T-helper 1 cell (primary cell): ENCODE data around the gene ZNF81.
"Not testable (repeated sequence)": the region's sequence is repeated elsewhere in the genome, so short reads cannot be mapped to it uniquely, and the experiment has no call there.

Experiments used
- DNase-seq, 5 donors: peaks; one replicate each; pipeline ENCODE4 v3.0.0-alpha.2; 2012 to 2020
- total RNA-seq, 4 donors: gene quantifications; one replicate each; lab custom pipeline; 2026; lab: John Stamatoyannopoulos, UW

Gene ZNF81
- 12.9 to 20.9 (median 18.2) reads per million in 4 donors for total RNA-seq

- peak; percentile 81 to 92 (median 82) for DNase-seq
Observed at GRCh38 chrX:47836164-47837072, at the start of gene ZNF81. Gene ZNF81, plus strand, starts transcription at chrX:47836902. Its CDS starts 9,366 bp downstream, at chrX:47846268.

- DNase-seq, result no peak
Observed at GRCh38 chrX:47796433-47796906, 40.2 kb upstream of the ZNF81 start.

DNA sequence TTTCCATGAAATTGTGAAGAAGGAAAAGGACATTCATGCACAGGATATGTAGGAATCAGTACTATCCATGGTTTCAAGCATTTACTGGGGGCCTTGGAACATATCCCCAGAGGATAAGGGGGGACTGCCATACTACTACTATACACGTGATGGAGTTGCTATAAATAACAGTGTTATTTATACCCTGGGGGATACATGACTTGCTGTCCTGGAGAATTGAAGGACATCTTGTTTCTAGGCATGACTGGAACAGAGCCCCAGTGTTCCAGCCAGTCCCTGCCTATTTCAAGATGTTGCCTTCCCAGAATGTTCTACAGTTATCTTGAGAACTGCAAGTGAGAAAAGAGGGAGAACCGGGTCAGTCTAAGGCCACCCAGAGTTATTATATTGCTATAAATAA is 39.6 kb upstream of the ZNF81 start:
- no peak for DNase-seq

DNA sequence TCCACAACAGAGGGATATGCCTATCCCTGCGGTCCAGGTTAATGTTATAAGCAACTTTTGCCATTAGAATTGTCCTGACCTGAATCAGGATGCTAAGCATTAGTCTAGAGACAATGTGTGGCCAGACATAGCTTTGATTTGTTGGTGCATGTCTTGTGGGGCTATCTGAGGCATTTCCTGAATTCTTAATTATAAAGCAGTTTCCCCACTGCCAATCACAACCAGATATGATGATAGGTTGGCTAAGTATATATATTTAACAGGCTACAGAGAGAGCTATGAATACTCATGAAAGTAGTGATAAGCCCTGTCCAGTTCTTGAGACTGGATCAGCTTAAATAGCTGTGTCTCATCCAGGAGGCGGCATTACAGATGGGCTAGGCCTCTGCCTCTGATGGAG is 37.8 kb upstream of the ZNF81 start:
- DNase-seq, result no peak

- DNase-seq, result no peak
Observed at GRCh38 chrX:47802589-47802988, 34.1 kb upstream of the ZNF81 start.

GRCh38 chrX:47803103-47803502 is 33.6 kb upstream of the ZNF81 start:
- DNase-seq, result not testable (repeated sequence)

DNA sequence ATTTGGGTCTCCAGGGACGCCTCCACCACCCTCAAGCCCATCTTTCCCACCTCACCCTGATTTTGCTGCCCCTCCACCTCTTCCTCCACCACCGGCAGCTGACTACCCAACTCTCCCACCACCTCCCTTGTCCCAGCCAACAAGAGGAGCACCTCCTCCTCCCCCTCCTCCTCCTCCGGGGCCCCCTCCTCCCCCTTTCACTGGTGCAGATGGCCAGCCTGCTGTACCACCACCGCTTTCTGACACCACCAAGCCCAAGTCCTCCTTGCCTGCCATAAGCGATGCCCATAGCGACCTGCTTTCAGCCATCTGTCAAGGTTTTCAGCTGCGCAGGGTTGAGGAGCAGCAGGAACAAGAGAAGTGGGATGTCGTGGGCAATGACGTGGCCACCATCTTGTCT is 32.4 kb upstream of the ZNF81 start:
- no peak for DNase-seq

GRCh38 chrX:47805844-47806243 is 30.9 kb upstream of the ZNF81 start:
- DNase-seq, result not testable (repeated sequence)

DNA sequence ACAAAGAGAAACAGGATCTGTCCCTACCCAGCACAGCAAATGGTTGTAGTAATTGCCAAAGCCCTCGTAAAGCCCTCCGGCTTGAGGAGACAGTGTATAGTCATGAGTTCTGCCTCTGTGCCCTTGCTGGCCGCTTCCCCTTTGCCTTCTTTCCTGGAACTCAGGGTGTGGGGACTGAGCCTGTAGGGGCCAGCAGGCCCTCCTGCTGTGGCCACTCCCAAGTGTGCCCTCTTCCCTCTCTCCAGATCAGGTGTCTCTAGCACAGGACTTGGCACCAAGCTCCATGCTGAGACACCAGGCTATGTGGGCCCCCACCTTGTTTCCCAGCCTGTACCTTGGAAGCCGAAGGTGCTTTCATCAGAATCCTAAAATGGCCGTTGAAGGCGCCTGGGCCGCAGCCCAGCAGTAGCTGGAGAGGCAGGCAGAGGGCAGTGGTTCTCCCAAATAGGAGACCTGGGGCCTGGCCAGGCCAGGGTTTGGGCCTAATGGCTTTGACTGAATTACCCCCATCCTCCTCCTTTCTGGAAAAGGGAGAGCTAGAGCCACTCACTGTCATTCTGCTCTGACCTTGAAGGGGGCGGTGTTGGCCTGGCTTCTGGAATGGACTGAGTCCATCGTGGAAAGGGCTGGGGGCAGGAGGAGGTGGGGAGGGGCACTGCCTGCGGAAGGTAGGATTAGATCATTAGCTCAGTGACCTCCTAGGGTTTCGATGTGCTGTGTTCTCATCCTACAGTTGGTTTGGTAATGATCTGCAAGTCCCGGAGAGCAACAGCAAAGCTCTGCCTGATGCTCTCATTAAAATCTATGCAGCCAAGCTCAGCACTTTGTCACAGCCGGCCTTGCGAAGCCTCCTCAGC is 30.1 kb upstream of the ZNF81 start:
- not testable (repeated sequence) for DNase-seq

DNA sequence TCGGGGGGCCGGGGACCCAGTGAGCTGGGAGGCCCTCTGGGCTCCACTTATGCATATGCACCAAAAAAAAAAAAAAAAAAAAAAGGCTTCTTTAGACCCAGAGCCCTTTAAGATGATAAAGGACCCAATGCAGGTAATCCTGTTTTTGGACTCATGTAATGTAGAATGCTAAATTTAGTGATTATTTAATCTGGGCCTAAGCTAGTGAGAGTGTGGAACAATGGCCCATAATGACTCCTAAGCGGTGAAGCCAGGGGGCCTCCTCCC is 29.5 kb upstream of the ZNF81 start:
- DNase-seq, result not testable (repeated sequence)

- no peak for DNase-seq
Observed at GRCh38 chrX:47807548-47807947, 29.2 kb upstream of the ZNF81 start.

DNA sequence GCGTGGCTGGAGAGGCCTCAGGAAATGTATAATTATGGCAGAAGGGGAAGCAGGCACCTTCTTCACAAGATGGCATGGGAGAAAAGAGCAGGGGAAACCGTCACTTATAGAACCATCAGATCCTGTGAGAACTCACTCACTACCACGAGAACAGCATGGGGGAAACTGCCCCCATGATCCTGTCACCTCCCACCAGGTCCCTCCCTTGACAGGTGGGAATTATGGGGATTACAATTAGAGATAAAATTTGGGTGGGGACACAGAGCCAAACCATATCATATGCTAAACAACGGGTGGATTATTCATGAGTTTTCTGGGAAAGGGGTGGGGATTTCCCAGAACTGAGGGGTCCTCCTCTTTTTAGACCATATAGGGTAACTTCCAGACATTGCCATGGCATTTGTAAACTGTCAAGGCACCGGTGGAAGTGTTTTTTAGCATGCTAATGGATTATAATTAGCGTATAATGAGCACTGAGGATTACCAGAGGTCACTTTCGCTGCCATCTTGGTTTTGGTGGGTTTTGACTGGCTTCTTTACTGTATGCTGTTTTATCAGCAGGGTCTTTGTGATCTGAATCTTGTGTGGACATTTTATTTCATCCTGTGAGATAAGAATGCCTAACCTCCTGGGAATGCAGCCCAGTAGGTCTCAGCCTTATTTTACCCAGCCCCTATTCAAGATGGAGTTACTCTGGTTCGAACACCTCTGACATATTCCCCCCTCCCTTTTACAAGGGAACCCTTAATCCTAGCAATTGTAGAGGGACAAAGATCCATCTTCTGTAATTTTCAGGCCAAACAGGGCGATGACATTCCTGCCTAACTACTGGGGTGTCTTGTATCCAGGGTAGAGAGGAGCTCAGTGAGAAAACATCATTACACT is 27.6 kb upstream of the ZNF81 start:
- DNase-seq, result no peak

DNA sequence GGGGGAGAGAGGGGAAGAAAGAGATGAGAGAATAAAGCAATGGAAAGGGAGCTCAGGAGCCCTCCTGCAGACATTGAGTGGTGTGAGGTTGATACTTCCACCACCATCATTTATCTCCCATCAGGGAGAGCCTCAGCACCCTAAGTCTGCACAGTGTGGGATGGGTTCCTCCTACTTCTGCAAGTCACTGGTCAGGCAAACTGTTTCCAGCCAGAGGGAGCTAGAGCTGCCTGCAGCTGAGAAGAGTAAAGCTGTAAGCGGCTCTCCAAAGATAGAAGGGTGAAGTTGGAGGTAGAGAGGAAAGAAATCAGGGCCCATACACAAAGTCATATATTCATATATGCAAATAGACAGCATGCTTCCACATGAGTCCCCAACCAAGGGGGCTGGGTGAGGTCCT is 21.9 kb upstream of the ZNF81 start:
- DNase-seq, result no peak

GRCh38 chrX:47815901-47816845 is 20.5 kb upstream of the ZNF81 start:
- DNase-seq, result no peak

DNA sequence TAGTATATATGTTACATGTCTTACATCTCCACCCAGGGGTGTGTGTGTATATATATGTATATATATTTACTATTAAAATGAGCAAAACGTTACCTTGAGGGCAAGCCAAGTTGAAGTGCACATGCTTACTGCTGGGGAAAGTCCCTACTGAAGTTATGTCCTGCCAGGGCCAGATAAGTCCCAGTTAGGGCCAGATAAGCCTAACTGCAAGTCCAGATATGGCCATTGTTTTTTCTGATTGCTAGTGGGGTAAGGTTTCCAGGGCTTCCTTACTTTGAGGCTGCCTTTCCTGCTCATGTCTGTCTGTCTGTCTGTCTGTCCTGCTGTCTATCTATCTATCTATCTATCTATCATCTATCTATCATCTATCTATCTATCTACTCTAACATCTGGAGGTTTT is 19.3 kb upstream of the ZNF81 start:
- no peak for DNase-seq

GRCh38 chrX:47817897-47818296 is 18.8 kb upstream of the ZNF81 start:
- no peak for DNase-seq

DNA sequence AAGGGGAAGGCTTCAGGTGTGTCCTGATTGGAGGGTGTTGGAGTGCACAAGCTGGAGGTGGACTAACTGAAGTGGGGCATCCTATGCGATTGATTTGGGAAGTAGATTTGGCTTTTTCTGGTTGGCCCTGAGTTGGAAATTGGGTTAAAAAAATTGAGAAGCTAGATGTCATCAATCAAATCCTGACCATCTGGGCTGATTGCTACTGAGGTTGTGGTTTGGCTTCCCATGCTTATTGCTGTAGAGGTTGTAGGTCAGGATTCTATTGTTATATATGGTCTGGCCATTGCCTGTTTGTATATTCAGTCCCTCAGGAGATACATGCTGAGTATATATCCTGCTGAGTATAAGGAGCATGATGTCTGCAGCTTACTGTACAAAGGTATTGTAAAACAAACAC is 7.7 kb upstream of the ZNF81 start:
- no peak for DNase-seq

GRCh38 chrX:47831788-47832187 is 4.9 kb upstream of the ZNF81 start:
- DNase-seq, result peak; percentile 11 to 48 (median 20)

DNA sequence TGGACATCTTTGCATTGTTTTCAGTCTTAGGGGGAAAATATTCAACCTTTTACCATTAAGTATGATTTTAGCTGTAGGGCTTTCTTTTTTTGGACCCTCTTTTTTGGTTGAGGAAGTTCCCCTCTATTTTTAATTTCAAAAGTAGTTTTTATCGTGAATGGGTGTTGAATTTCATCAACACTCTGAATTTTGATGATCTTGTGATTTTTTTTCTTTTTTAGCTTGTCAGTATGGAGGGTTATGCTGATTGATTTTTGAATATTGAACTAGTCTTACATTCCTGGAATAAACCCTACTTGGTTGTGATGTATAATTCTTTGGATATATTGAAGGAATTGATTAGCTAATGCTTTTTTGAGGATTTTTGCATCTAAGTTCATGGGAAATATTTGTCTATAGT is 1.7 kb downstream of the ZNF81 start:
- DNase-seq, result no peak

- DNase-seq, result no peak
Observed at GRCh38 chrX:47840111-47840510, 3.4 kb downstream of the ZNF81 start.

- DNase-seq, result no peak
Observed at GRCh38 chrX:47843363-47843762, 6.7 kb downstream of the ZNF81 start.

DNA sequence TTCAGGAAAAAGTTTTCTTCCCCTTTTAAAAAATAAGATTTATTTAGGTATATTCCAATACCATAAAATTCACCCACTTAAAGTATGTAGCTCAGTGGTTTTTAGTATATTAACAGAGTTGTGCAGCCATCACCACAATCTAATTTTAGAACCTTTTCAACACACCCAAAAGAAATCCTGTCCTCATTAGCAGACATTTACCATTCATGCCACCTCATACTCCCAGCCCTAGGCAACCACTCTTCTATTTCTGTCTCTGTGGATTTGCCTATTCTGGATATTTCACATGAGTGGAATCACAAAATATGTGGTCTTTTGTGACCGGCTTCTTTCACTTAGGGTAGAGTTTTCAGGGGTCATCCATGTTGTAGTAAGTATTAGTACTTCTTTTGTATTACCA is 7.4 kb downstream of the ZNF81 start:
- no peak for DNase-seq
